PFSK-1 (cell line): ENCODE measurements around the gene VAPA.

Experiments
- FOXP2 ChIP-seq: optimal IDR thresholded peaks from 2 replicates; pipeline ENCODE3; 2011; ENCODE audit warnings: borderline replicate concordance, control low read depth, inconsistent platforms; ENCODE audit not compliant: insufficient read depth; ENCODE audit errors: extremely low read length, extremely low read depth
- POLR2AphosphoS5 ChIP-seq: IDR thresholded peaks from 2 replicates; pipeline ENCODE4 v1.6.1; 2012; ENCODE audit warnings: low read depth, mild to moderate bottlenecking, control low read depth, low read length, moderate library complexity
- REST ChIP-seq, 2 experiments: IDR thresholded peaks; 2 replicates each; pipeline versions ENCODE4 v1.6.1 to v1.8.0; 2011 to 2012; ENCODE audit warnings: low read depth in 2 of 2, low read length in 2 of 2, control low read depth in 1 of 2, inconsistent platforms in 1 of 2, mild to moderate bottlenecking in 1 of 2, moderate library complexity in 1 of 2; ENCODE audit not compliant: insufficient read depth in 1 of 2
- SIN3A ChIP-seq: IDR thresholded peaks from 2 replicates; pipeline ENCODE4 v1.6.1; 2012; ENCODE audit warnings: mild to moderate bottlenecking, low read length, moderate library complexity, borderline replicate concordance; ENCODE audit not compliant: insufficient read depth
- TAF1 ChIP-seq: IDR thresholded peaks from 2 replicates; pipeline ENCODE4 v1.6.1; 2012; ENCODE audit warnings: low read length, control low read depth, borderline replicate concordance; ENCODE audit not compliant: insufficient read depth

VAPA gene

DNA sequence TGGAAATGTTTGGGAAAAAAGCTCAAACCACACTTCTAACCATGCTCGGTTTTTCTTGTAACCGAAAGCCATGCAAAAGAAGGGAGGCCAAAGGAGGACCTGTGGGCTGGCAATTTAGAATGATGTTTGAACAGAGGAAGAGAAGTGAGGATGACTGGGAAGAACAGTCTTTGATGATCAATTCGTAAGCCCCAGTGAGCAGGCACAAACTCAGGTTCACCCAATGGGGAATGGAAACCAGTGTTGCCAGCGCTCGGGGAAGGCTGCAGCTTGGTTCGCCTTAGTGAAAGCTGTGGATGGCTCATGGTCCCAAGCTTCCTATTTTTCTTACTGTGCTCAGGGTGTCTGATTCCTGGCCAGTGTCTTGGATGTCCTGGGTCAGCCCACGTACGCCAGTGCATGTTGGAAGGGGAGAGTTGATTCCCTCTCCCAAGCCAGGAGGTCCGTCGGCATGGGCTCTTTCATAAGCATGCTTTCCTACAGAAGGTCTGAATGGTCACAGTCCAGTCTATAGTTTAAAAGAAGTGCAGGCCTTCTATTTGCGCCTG lies 79.2 kb downstream of the VAPA start:
- TF ChIP-seq REST (IDR thresholded peaks at IDR 0.05; ENCODE audit: insufficient read depth in 1 of 2, low read depth in 2 of 2, low read length in 2 of 2) (no peak), TAF1 (no peak), FOXP2 (no peak)

- TF ChIP-seq TAF1 (no peak), FOXP2 (no peak), REST (IDR thresholded peaks at IDR 0.05; ENCODE audit: insufficient read depth in 1 of 2, low read depth in 2 of 2, low read length in 2 of 2) (no peak), SIN3A (no peak), POLR2AphosphoS5 (no peak)
Measured at GRCh38 chr18:9993521-9994025, 79.8 kb downstream of the VAPA start.

- TF ChIP-seq TAF1 (no peak), FOXP2 (no peak)
Measured at GRCh38 chr18:9994026-9994570, 80.3 kb downstream of the VAPA start.

- no peak for TF ChIP-seq REST (IDR thresholded peaks at IDR 0.05; ENCODE audit: insufficient read depth in 1 of 2, low read depth in 2 of 2, low read length in 2 of 2)
- TF ChIP-seq TAF1: no peak
- no peak for TF ChIP-seq SIN3A
- no peak for TF ChIP-seq POLR2AphosphoS5
- no peak for TF ChIP-seq FOXP2
Measured at GRCh38 chr18:9994701-9995235, 81.0 kb downstream of the VAPA start.

DNA sequence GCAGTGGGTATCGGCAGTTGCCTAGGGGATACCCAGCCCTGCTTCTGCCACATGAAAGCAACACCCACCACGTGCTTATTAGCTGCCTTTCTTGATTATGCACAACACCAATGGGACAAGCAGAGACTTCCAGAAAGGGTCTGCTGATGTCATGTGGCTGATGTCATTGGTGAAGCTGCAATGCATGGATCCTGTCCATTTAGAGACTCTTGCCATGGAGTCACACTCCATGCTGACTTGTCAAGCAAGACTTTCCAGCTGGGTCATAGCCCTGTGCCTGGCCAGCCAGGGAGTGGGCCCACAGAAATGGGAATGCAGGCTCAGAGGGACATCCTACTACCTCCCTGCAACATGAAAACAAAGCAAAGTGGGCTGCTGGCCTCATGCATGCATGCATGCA lies 81.8 kb downstream of the VAPA start:
- TF ChIP-seq SIN3A: no peak
- no peak for TF ChIP-seq TAF1
- no peak for TF ChIP-seq REST (IDR thresholded peaks at IDR 0.05; ENCODE audit: insufficient read depth in 1 of 2, low read depth in 2 of 2, low read length in 2 of 2)
- TF ChIP-seq POLR2AphosphoS5: no peak
- no peak for TF ChIP-seq FOXP2
